Endothelial cell of umbilical vein (primary cell): ENCODE measurements around the gene RWDD1. TPM values are rescaled to one million over a fixed set of nuclear protein-coding genes. Genes with fewer than 3 reads are reported as not detected.

Source experiments
- BruUV-seq: library from RNA; stranded (reverse); fragments of 400-500 nt; replicated peaks from 2 replicates; lab custom pipeline; 2021; lab: Mats Ljungman, UMichigan
- CTCF ChIA-PET: fragments of 300-600, 350-600 bp; sonication (Branson Sonifier 250); formaldehyde crosslinking; loops from one replicate; lab custom pipeline; 2021; ENCODE audit warnings: antibody characterized with exemption, inconsistent platforms; lab: Charles Lee
- POLR2A ChIA-PET: fragments of 300-600, 350-600 bp; sonication (Branson Sonifier 250); formaldehyde crosslinking; loops from one replicate; lab custom pipeline; 2021; ENCODE audit warnings: antibody characterized with exemption, inconsistent platforms; lab: Charles Lee
- DNase-seq: peaks from one replicate; pipeline ENCODE4 v3.0.0-alpha.2; 2011; ENCODE audit warnings: low read depth, low spot score
- FAIRE-seq: peaks from 2 replicates; lab custom pipeline; 2011; peaks lifted over from hg19 to GRCh38; lab: Jason Lieb, UNC
- H2AFZ ChIP-seq: 2 replicates; pipeline ENCODE4 v1.6.0; 2012; ENCODE audit warnings: low read depth, low read length, control low read depth, inconsistent platforms
- H3K27ac ChIP-seq: 2 replicates; pipeline ENCODE4 v1.5.1; 2011; ENCODE audit warnings: low read depth, mild to moderate bottlenecking, control low read depth, low read length, moderate library complexity; ENCODE audit not compliant: insufficient read depth
- H3K27me3 ChIP-seq, 2 experiments: 2 replicates each; pipeline versions ENCODE4 v1.6.0 to v1.6.1; 2011; ENCODE audit warnings: low read length in 2 of 2, mixed read lengths in 1 of 2; ENCODE audit not compliant: control insufficient read depth in 2 of 2, insufficient read depth in 2 of 2
- H3K36me3 ChIP-seq, 2 experiments: 2 replicates in 1 of 2; 3 replicates in 1 of 2; pipeline ENCODE4 v1.5.1; 2011; ENCODE audit warnings: low read length in 2 of 2, mild to moderate bottlenecking in 1 of 2, moderate library complexity in 1 of 2; ENCODE audit not compliant: control insufficient read depth in 2 of 2, insufficient read depth in 2 of 2; ENCODE audit errors: extremely low read depth in 1 of 2
- H3K4me1 ChIP-seq: 3 replicates; pipeline ENCODE4 v1.5.1; 2011; ENCODE audit warnings: mild to moderate bottlenecking, low read length; ENCODE audit not compliant: control insufficient read depth, insufficient read depth; ENCODE audit errors: extremely low read depth
- H3K4me2 ChIP-seq: 2 replicates; pipeline ENCODE4 v1.6.1; 2011; ENCODE audit warnings: low read length, control low read depth, mixed read lengths; ENCODE audit not compliant: insufficient read depth
- H3K4me3 ChIP-seq, 3 experiments: fragments of 200-600 bp in 1 of 3; sonication (generic), shearing (Covaris generic) in 1 of 3; replicated peaks in 1 of 3; 2 replicates each; pipeline ENCODE4 v1.5.1; 2011 to 2016; ENCODE audit warnings: control low read depth in 3 of 3, low read length in 3 of 3, mild to moderate bottlenecking in 2 of 3, inconsistent platforms in 1 of 3, low read depth in 1 of 3, moderate library complexity in 1 of 3; ENCODE audit not compliant: insufficient read depth in 1 of 3
- H3K79me2 ChIP-seq: 2 replicates; pipeline ENCODE4 v1.6.0; 2012; ENCODE audit warnings: low read length, inconsistent platforms; ENCODE audit not compliant: control insufficient read depth, insufficient read depth
- H3K9ac ChIP-seq: replicated peaks from 2 replicates; pipeline ENCODE3; 2011; ENCODE audit warnings: low read length, control low read depth; ENCODE audit not compliant: insufficient read depth; ENCODE audit errors: extremely low read depth
- H3K9me1 ChIP-seq: replicated peaks from 3 replicates; pipeline ENCODE4 v1.6.0; 2011; ENCODE audit warnings: mild to moderate bottlenecking, low read length; ENCODE audit not compliant: control insufficient read depth, insufficient read depth; ENCODE audit errors: extremely low read depth
- H3K9me3 ChIP-seq: replicated peaks from 2 replicates; pipeline ENCODE4 v1.5.1; 2012; ENCODE audit warnings: low read length, inconsistent platforms; ENCODE audit not compliant: control insufficient read depth, insufficient read depth
- H4K20me1 ChIP-seq: replicated peaks from 2 replicates; pipeline ENCODE3; 2011; ENCODE audit warnings: mild to moderate bottlenecking, low read length; ENCODE audit not compliant: control insufficient read depth, insufficient read depth; ENCODE audit errors: extremely low read depth
- EZH2 ChIP-seq: IDR thresholded peaks from 2 replicates; pipeline ENCODE4 v1.6.1; 2012; ENCODE audit warnings: borderline replicate concordance, low read depth, mild to moderate bottlenecking, moderate library complexity, low read length, inconsistent platforms; ENCODE audit not compliant: severe bottlenecking
- FOS ChIP-seq: IDR thresholded peaks from 2 replicates; pipeline ENCODE4 v1.6.1; 2011; ENCODE audit warnings: mild to moderate bottlenecking, low read length, moderate library complexity, borderline replicate concordance; ENCODE audit not compliant: insufficient read depth
- GATA2 ChIP-seq: IDR thresholded peaks from 2 replicates; pipeline ENCODE4 v1.7.0; 2011; ENCODE audit warnings: low read depth, mild to moderate bottlenecking, moderate library complexity, mixed read lengths, low read length; ENCODE audit not compliant: insufficient read length, insufficient read depth
- JUN ChIP-seq: IDR thresholded peaks from 2 replicates; pipeline ENCODE4 v1.6.1; 2011; ENCODE audit warnings: borderline replicate concordance, low read depth; ENCODE audit not compliant: insufficient read length, insufficient read depth
- MYC ChIP-seq: IDR thresholded peaks from one replicate; pipeline ENCODE4 v1.6.1; 2011; ENCODE audit warnings: mild to moderate bottlenecking, low read depth, low read length
- POLR2A ChIP-seq: IDR thresholded peaks from 2 replicates; pipeline ENCODE4 v1.6.1; 2012; ENCODE audit warnings: low read depth, mild to moderate bottlenecking, control low read depth, low read length
- POLR2AphosphoS5 ChIP-seq: IDR thresholded peaks from 2 replicates; pipeline ENCODE4 v1.6.1; 2012; ENCODE audit warnings: low read depth, mild to moderate bottlenecking, control low read depth, low read length, moderate library complexity; ENCODE audit not compliant: insufficient read depth
- dilution Hi-C: fragments of 300-500 bp; cut with MboI; formaldehyde crosslinking; loops from one replicate; pipeline ENCODE4 v1.15.0; 2019; ENCODE audit warnings: low sequenced_read_pairs; ENCODE audit not compliant: extremely low pct_ligation_motif_present
- intact Hi-C: fragments of 100-400 bp; cut with micrococcal nuclease; formaldehyde crosslinking; loops from one replicate; pipeline ENCODE4 v1.10.0; 2022
- polyA plus RNA-seq, 4 experiments: library from polyadenylated mRNA; depleted of rRNA in 3 of 4; stranded (reverse) in 3 of 4; unstranded in 1 of 4; fragments of >200 nt; gene quantifications; 2 replicates each; pipeline versions ENCODE4 v1.2.1 to v1.2.3, GENCODE V29; 2011 to 2012; ENCODE audit warnings: missing spikeins in 1 of 4
- total RNA-seq: library from RNA; stranded (reverse); gene quantifications from 2 replicates; pipeline ENCODE4 v1.2.3, GENCODE V29; 2021
- TF ChIP-seq, protein P1 (sequence below), 2 donors: IDR thresholded peaks; 1 replicate in 1 of 2; 2 replicates in 1 of 2; pipeline ENCODE4 v1.5.1; 2011; ENCODE audit warnings: low read length in 2 of 2, mild to moderate bottlenecking in 2 of 2, moderate library complexity in 2 of 2, control low read depth in 1 of 2, inconsistent platforms in 1 of 2, low read depth in 1 of 2; ENCODE audit not compliant: insufficient read depth in 1 of 2; ENCODE audit errors: extremely low read depth in 1 of 2
- TF ChIP-seq, protein P2 (sequence below): IDR thresholded peaks from 2 replicates; pipeline ENCODE4 v1.6.1; 2011; ENCODE audit not compliant: insufficient read depth, insufficient read length

RWDD1 gene
- total and polyA plus RNA-seq, 2 donors (not counting 3 experiments of a cell fraction or from before 2014, with no cell fraction given) = 18.7 to 37.9 TPM

- dilution Hi-C loops = no loop called here
- ChIA-PET POLR2A (no interaction called here), CTCF (interaction anchor here (0.8 to 6.1 kb wide), 12 partner anchors 11 to 340 kb away, joined by 3 to 103 read pairs (median 5); partner anchors contain the start of genes CALHM5 and RWDD1)
- H3K27ac ChIP-seq = no peak overlapping the region
- H3K79me2 ChIP-seq = no peaks in the 10 kb centered on the region
- no peak overlapping the region for H3K4me2 ChIP-seq
- TF ChIP-seq MYC (no peak), GATA2 (no peak), JUN (no peak)
- no peaks in the 10 kb centered on the region for H4K20me1 ChIP-seq
- peaks cover 16% of the 10 kb centered on the region for H3K4me1 ChIP-seq
- H3K4me3 ChIP-seq = no peak overlapping the region
- DNase-seq = peak; percentile 62
- no peaks in the 10 kb centered on the region for H3K9me1 ChIP-seq
- H3K9ac ChIP-seq = no peak overlapping the region
- BruUV-seq = no TSS peak
- intact Hi-C loops = no loop called here
- H3K27me3 ChIP-seq = no peaks in the 10 kb centered on the region
- H2AFZ ChIP-seq = no peak overlapping the region
- H3K36me3 ChIP-seq = no peaks in the 10 kb centered on the region
- FAIRE-seq = no peak
- H3K9me3 ChIP-seq = no peaks in the 10 kb centered on the region
Observed at GRCh38 chr6:116557893-116558292, 13.4 kb upstream of the RWDD1 start.

DNA sequence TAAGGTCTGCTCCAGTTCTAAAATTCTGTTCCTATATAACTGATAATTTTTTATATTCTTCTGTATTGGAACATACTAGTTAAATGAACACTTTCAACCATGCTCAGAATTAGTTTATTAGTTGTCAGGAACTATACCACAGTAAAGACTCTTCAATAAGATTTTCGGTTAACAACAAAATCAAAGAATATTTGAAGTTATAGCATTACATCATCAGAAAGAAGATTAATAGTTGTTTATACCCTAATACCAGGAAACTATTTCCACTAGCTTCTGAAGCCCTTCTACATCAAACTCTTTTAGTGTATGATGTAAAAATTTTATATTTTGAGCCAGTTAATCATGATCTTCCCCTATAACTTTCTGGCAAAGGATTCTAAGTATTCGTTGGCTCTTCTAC is 11.2 kb upstream of the RWDD1 start:
- Histone ChIP-seq H3K36me3 (no peaks in the 10 kb centered on the region), H3K27me3 (no peaks in the 10 kb centered on the region), H3K4me3 (no peak overlapping the region), H4K20me1 (no peaks in the 10 kb centered on the region), H3K4me1 (peaks cover 16% of the 10 kb centered on the region), H3K9ac (no peak overlapping the region), H3K79me2 (no peaks in the 10 kb centered on the region), H3K4me2 (no peak overlapping the region), H3K27ac (no peak overlapping the region), H2AFZ (no peak overlapping the region), H3K9me1 (no peaks in the 10 kb centered on the region), H3K9me3 (no peaks in the 10 kb centered on the region)
- POLR2A ChIA-PET = no interaction called here
- no TSS peak for BruUV-seq
- dilution Hi-C loops (no loop called here), intact Hi-C loops (loop anchor here (2.0 to 5.0 kb wide), 2 partner anchors 49 to 287 kb away; partner anchors contain the start of gene CALHM5)
- FAIRE-seq (no peak), DNase-seq (no peak)
- CTCF ChIA-PET = interaction anchor here (1.1 to 6.1 kb wide), 17 partner anchors 9 to 342 kb away, joined by 3 to 103 read pairs (median 9); partner anchors contain the start of genes CALHM5, CALHM6, DSE and RWDD1
- TF ChIP-seq POLR2AphosphoS5 = no peak
- TF ChIP-seq GATA2 = no peak
- TF ChIP-seq, protein P1, sequence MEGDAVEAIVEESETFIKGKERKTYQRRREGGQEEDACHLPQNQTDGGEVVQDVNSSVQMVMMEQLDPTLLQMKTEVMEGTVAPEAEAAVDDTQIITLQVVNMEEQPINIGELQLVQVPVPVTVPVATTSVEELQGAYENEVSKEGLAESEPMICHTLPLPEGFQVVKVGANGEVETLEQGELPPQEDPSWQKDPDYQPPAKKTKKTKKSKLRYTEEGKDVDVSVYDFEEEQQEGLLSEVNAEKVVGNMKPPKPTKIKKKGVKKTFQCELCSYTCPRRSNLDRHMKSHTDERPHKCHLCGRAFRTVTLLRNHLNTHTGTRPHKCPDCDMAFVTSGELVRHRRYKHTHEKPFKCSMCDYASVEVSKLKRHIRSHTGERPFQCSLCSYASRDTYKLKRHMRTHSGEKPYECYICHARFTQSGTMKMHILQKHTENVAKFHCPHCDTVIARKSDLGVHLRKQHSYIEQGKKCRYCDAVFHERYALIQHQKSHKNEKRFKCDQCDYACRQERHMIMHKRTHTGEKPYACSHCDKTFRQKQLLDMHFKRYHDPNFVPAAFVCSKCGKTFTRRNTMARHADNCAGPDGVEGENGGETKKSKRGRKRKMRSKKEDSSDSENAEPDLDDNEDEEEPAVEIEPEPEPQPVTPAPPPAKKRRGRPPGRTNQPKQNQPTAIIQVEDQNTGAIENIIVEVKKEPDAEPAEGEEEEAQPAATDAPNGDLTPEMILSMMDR (IDR thresholded peaks at IDR 0.05; ENCODE audit: extremely low read depth in 1 of 2, insufficient read depth in 1 of 2, low read depth in 1 of 2, low read length in 2 of 2) = no peak
- TF ChIP-seq, protein P2, sequence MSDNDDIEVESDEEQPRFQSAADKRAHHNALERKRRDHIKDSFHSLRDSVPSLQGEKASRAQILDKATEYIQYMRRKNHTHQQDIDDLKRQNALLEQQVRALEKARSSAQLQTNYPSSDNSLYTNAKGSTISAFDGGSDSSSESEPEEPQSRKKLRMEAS = no peak
- TF ChIP-seq POLR2A = no peak
- TF ChIP-seq MYC = no peak
- no peak for TF ChIP-seq JUN
- no peak for TF ChIP-seq FOS
- no peak for TF ChIP-seq EZH2
